Osteoblast (primary cell): Measurements from ENCODE around the gene SPHK2. TPM values are rescaled to one million over a fixed set of nuclear protein-coding genes. Genes with fewer than 3 reads are reported as not detected.
A peak's percentile ranks its signal among the peaks of the same experiment; 100 is the strongest.

Source experiments
- DNase-seq: peaks from one replicate; pipeline ENCODE4 v3.0.0; 2011; ENCODE audit warnings: low spot score, mixed read lengths; ENCODE audit not compliant: insufficient read length; ENCODE audit errors: missing footprints
- H2AFZ ChIP-seq: 2 replicates; pipeline ENCODE4 v1.6.0; 2011; ENCODE audit warnings: mild to moderate bottlenecking, low read length
- H3K27ac ChIP-seq: 2 replicates; pipeline ENCODE4 v1.5.1; 2011; ENCODE audit warnings: mild to moderate bottlenecking, low read depth, low read length, moderate library complexity
- H3K27me3 ChIP-seq: 2 replicates; pipeline ENCODE4 v1.6.0; 2012; ENCODE audit warnings: mild to moderate bottlenecking, control low read depth, inconsistent platforms, low read length, moderate library complexity; ENCODE audit not compliant: insufficient read depth
- H3K36me3 ChIP-seq: 2 replicates; pipeline ENCODE4 v1.5.1; 2011; ENCODE audit warnings: mild to moderate bottlenecking, low read length, control low read depth, moderate library complexity; ENCODE audit not compliant: insufficient read depth
- H3K4me1 ChIP-seq: 2 replicates; pipeline ENCODE4 v1.5.1; 2011; ENCODE audit warnings: mild to moderate bottlenecking, low read length, control low read depth, moderate library complexity; ENCODE audit not compliant: insufficient read depth
- H3K4me2 ChIP-seq: 2 replicates; pipeline ENCODE4 v1.6.0; 2011; ENCODE audit warnings: mild to moderate bottlenecking, low read length; ENCODE audit not compliant: insufficient read depth
- H3K4me3 ChIP-seq: fragments of 200-600 bp; sonication (generic); 3 replicates; pipeline ENCODE4 v1.5.1; 2012; ENCODE audit warnings: mild to moderate bottlenecking, low read length, inconsistent platforms; ENCODE audit not compliant: insufficient read depth
- H3K79me2 ChIP-seq: 2 replicates; pipeline ENCODE4 v1.6.0; 2012; ENCODE audit warnings: mild to moderate bottlenecking, low read length, control low read depth, inconsistent platforms; ENCODE audit not compliant: insufficient read depth
- H3K9me3 ChIP-seq: 2 replicates; pipeline ENCODE4 v1.5.1; 2011; ENCODE audit warnings: low read depth, low read length, control low read depth
- H4K20me1 ChIP-seq: 2 replicates; pipeline ENCODE4 v1.6.0; 2012; ENCODE audit warnings: mild to moderate bottlenecking, low read length, control low read depth; ENCODE audit not compliant: insufficient read depth
- CTCF ChIP-seq: IDR thresholded peaks from 2 replicates; pipeline ENCODE4 v1.5.1; 2011; ENCODE audit warnings: mild to moderate bottlenecking, low read depth, low read length, moderate library complexity; ENCODE audit errors: extremely low read depth
- total RNA-seq: library from RNA; depleted of rRNA; stranded (reverse); fragments of >200 nt; gene quantifications from 2 replicates; pipeline ENCODE4 v1.2.3, GENCODE V29; 2012

The SPHK2 gene
- total RNA-seq, 1 donor, result 13.0 TPM

GRCh38 chr19:48635263-48635965, 16.1 kb downstream of the SPHK2 start:
- no peak overlapping the region for H2AFZ ChIP-seq
- peak; percentile 96 for DNase-seq
- H3K4me1 ChIP-seq, result peaks cover 55% of the 10 kb centered on the region
- H3K36me3 ChIP-seq, result no peaks in the 10 kb centered on the region
- peak overlapping the region; percentile 71 for H3K27ac ChIP-seq
- no peak for TF ChIP-seq CTCF
- peak overlapping the region; percentile 73 for H3K4me2 ChIP-seq
- peak overlapping the region; percentile 70 for H3K4me3 ChIP-seq
- no peaks in the 10 kb centered on the region for H4K20me1 ChIP-seq
- peaks cover 5% of the 10 kb centered on the region for H3K27me3 ChIP-seq
- no peaks in the 10 kb centered on the region for H3K9me3 ChIP-seq
- H3K79me2 ChIP-seq, result no peaks in the 10 kb centered on the region

GRCh38 chr19:48635966-48636858, 16.9 kb downstream of the SPHK2 start:
- Histone ChIP-seq H3K79me2 (no peaks in the 10 kb centered on the region), H3K4me3 (peak overlapping the region; percentile 70), H3K4me2 (peak overlapping the region; percentile 73), H2AFZ (no peak overlapping the region), H3K9me3 (no peaks in the 10 kb centered on the region), H4K20me1 (no peaks in the 10 kb centered on the region), H3K27ac (no peak overlapping the region), H3K36me3 (no peaks in the 10 kb centered on the region), H3K4me1 (peaks cover 55% of the 10 kb centered on the region), H3K27me3 (peaks cover 5% of the 10 kb centered on the region)
- no peak for TF ChIP-seq CTCF
- peak; percentile 86 for DNase-seq

- Histone ChIP-seq H3K27ac (peak within 1 kb of the TSS; percentile 47), H3K4me3 (peak within 1 kb of the TSS; percentile 70), H3K79me2 (no peaks in the 10 kb centered on the region), H3K36me3 (no peaks in the 10 kb centered on the region), H3K27me3 (peaks cover 5% of the 10 kb centered on the region), H3K4me1 (peaks cover 55% of the 10 kb centered on the region), H2AFZ (peak within 1 kb of the TSS; percentile 85), H3K9me3 (no peaks in the 10 kb centered on the region), H4K20me1 (no peaks in the 10 kb centered on the region), H3K4me2 (peak within 1 kb of the TSS; percentile 73)
- DNase-seq, result peak; percentile 92
- TF ChIP-seq CTCF, result no peak
These were observed 17.6 kb downstream of the SPHK2 start, which contains the start of gene DBP for GRCh38 chr19:48636859-48637448. DBP (minus strand) TSS chr19:48637379; CDS start chr19:48636994, 385 bp downstream.
